ENCODE data around the gene LVRN. TPM values are rescaled to one million over a fixed set of nuclear protein-coding genes. Genes with fewer than 3 reads are reported as not detected.

Gene LVRN
- total and polyA plus RNA-seq, 2 experiments from 2014 or later, result 0.31 to 0.45 TPM

DNA sequence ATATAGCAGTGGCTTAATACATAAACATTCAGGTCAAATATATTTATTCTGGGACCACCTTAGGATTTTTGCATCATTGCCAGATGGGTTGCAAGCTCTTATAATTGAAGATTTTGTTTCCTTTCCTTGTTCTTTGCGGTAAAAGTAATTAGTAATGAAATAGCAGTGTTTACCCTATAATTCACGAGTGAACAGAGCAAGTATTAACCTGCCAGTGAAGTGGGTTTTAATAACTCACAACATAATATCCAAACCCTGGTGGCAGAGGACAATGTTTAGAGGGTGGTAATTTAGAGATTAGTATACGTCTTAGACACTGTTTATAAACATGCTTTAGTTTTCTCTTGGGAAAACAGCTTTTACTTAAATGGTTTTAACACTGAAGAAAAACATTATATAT lies 81.8 kb downstream of the LVRN start:
- Histone ChIP-seq H3K79me2 (replicated peaks; ENCODE audit: insufficient read depth) (no peaks in the 10 kb centered on the region), H2AFZ (no peak overlapping the region), H3K36me3 (ENCODE audit: insufficient read depth) (no peaks in the 10 kb centered on the region), H3K4me1 (ENCODE audit: insufficient read depth) (no peaks in the 10 kb centered on the region), H3K4me3 (no peak overlapping the region), H3K27me3 (ENCODE audit: insufficient read depth) (no peaks in the 10 kb centered on the region), H3K9me2 (ENCODE audit: insufficient read depth) (no peaks in the 10 kb centered on the region), H3F3A (replicated peaks; ENCODE audit: low read depth) (no peaks in the 10 kb centered on the region), H3K4me2 (no peak overlapping the region), H3K27ac (ENCODE audit: low read depth) (no peak overlapping the region), H4K20me1 (replicated peaks; ENCODE audit: insufficient read depth) (no peaks in the 10 kb centered on the region)
- Mint-ChIP-seq H3K4me1 (peaks cover 4% of the 10 kb centered on the region; the same call in 1 of the 3 replicates), H3K4me3 (no peak overlapping the region), H3K36me3 (ENCODE audit: low read depth) (no peaks in the 10 kb centered on the region), H3K27ac (no peak overlapping the region), H3K9me3 (no peaks in the 10 kb centered on the region), H3K27me3 (ENCODE audit: insufficient read depth, low read depth, poor library complexity) (no peaks in the 10 kb centered on the region)
- no peak for ATAC-seq
- DNase-seq (ENCODE audit: low spot score), result no peak
- no peak for TF ChIP-seq CREB1 (CRISPR knock-in tag; IDR thresholded peaks at IDR 0.05; ENCODE audit: low read depth)
- TF ChIP-seq EZH2phosphoT487 (IDR thresholded peaks at IDR 0.05; ENCODE audit: unreplicated experiment), result no peak
- TF ChIP-seq EZH2 (IDR thresholded peaks at IDR 0.05; ENCODE audit: low read depth, unreplicated experiment), result no peak
- TF ChIP-seq, protein P1, sequence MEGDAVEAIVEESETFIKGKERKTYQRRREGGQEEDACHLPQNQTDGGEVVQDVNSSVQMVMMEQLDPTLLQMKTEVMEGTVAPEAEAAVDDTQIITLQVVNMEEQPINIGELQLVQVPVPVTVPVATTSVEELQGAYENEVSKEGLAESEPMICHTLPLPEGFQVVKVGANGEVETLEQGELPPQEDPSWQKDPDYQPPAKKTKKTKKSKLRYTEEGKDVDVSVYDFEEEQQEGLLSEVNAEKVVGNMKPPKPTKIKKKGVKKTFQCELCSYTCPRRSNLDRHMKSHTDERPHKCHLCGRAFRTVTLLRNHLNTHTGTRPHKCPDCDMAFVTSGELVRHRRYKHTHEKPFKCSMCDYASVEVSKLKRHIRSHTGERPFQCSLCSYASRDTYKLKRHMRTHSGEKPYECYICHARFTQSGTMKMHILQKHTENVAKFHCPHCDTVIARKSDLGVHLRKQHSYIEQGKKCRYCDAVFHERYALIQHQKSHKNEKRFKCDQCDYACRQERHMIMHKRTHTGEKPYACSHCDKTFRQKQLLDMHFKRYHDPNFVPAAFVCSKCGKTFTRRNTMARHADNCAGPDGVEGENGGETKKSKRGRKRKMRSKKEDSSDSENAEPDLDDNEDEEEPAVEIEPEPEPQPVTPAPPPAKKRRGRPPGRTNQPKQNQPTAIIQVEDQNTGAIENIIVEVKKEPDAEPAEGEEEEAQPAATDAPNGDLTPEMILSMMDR (conservative IDR thresholded peaks at IDR 0.05; ENCODE audit: low read depth in 2 of 2), result no peak
- no peak for TF ChIP-seq NANOG (IDR thresholded peaks at IDR 0.05; ENCODE audit: borderline replicate concordance)
- no peak for TF ChIP-seq POLR2AphosphoS5 (IDR thresholded peaks at IDR 0.05; ENCODE audit: low read depth)
- TF ChIP-seq, protein P2, sequence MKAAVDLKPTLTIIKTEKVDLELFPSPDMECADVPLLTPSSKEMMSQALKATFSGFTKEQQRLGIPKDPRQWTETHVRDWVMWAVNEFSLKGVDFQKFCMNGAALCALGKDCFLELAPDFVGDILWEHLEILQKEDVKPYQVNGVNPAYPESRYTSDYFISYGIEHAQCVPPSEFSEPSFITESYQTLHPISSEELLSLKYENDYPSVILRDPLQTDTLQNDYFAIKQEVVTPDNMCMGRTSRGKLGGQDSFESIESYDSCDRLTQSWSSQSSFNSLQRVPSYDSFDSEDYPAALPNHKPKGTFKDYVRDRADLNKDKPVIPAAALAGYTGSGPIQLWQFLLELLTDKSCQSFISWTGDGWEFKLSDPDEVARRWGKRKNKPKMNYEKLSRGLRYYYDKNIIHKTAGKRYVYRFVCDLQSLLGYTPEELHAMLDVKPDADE (IDR thresholded peaks at IDR 0.05), result no peak
- TF ChIP-seq, protein P3, sequence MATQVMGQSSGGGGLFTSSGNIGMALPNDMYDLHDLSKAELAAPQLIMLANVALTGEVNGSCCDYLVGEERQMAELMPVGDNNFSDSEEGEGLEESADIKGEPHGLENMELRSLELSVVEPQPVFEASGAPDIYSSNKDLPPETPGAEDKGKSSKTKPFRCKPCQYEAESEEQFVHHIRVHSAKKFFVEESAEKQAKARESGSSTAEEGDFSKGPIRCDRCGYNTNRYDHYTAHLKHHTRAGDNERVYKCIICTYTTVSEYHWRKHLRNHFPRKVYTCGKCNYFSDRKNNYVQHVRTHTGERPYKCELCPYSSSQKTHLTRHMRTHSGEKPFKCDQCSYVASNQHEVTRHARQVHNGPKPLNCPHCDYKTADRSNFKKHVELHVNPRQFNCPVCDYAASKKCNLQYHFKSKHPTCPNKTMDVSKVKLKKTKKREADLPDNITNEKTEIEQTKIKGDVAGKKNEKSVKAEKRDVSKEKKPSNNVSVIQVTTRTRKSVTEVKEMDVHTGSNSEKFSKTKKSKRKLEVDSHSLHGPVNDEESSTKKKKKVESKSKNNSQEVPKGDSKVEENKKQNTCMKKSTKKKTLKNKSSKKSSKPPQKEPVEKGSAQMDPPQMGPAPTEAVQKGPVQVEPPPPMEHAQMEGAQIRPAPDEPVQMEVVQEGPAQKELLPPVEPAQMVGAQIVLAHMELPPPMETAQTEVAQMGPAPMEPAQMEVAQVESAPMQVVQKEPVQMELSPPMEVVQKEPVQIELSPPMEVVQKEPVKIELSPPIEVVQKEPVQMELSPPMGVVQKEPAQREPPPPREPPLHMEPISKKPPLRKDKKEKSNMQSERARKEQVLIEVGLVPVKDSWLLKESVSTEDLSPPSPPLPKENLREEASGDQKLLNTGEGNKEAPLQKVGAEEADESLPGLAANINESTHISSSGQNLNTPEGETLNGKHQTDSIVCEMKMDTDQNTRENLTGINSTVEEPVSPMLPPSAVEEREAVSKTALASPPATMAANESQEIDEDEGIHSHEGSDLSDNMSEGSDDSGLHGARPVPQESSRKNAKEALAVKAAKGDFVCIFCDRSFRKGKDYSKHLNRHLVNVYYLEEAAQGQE (IDR thresholded peaks at IDR 0.05; ENCODE audit: unreplicated experiment), result no peak

DNA sequence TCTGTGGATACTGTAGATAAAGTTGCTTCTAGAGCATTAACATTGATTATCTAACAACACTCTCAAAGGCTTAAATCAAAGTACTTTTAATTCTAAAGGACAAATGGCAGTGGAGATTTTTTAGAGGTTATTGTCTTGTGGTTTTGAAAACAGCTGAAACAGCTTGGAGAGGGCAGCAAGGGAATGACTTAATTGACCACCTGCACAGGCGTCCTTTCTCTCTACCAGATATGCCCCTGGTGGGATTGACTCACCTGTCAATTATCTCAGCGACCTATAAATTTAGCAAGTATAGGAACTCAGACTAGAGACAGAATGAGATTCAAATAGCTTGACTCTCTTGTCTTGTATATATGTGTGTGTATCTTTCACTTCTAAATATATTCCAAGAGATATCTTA lies 83.5 kb downstream of the LVRN start:
- Histone ChIP-seq H2AFZ (no peak overlapping the region), H3K9me2 (ENCODE audit: insufficient read depth) (no peaks in the 10 kb centered on the region), H3K27me3 (ENCODE audit: insufficient read depth) (no peaks in the 10 kb centered on the region), H3K4me1 (ENCODE audit: insufficient read depth) (no peaks in the 10 kb centered on the region), H3F3A (replicated peaks; ENCODE audit: low read depth) (no peaks in the 10 kb centered on the region), H3K79me2 (replicated peaks; ENCODE audit: insufficient read depth) (no peaks in the 10 kb centered on the region), H3K4me2 (no peak overlapping the region), H3K36me3 (ENCODE audit: insufficient read depth) (no peaks in the 10 kb centered on the region), H3K27ac (ENCODE audit: low read depth) (no peak overlapping the region), H3K4me3 (no peak overlapping the region), H4K20me1 (replicated peaks; ENCODE audit: insufficient read depth) (no peaks in the 10 kb centered on the region)
- H3K36me3 Mint-ChIP-seq (ENCODE audit: low read depth), result no peaks in the 10 kb centered on the region
- no peaks in the 10 kb centered on the region for H3K9me3 Mint-ChIP-seq
- H3K27me3 Mint-ChIP-seq (ENCODE audit: insufficient read depth, low read depth, poor library complexity), result no peaks in the 10 kb centered on the region
- peaks cover 3% of the 10 kb centered on the region; the same call in 1 of the 3 replicates for H3K4me1 Mint-ChIP-seq
- H3K4me3 Mint-ChIP-seq, result no peak overlapping the region
- no peak overlapping the region for H3K27ac Mint-ChIP-seq
- ATAC-seq (no peak), DNase-seq (ENCODE audit: low spot score) (no peak)
- TF ChIP-seq, protein P4, sequence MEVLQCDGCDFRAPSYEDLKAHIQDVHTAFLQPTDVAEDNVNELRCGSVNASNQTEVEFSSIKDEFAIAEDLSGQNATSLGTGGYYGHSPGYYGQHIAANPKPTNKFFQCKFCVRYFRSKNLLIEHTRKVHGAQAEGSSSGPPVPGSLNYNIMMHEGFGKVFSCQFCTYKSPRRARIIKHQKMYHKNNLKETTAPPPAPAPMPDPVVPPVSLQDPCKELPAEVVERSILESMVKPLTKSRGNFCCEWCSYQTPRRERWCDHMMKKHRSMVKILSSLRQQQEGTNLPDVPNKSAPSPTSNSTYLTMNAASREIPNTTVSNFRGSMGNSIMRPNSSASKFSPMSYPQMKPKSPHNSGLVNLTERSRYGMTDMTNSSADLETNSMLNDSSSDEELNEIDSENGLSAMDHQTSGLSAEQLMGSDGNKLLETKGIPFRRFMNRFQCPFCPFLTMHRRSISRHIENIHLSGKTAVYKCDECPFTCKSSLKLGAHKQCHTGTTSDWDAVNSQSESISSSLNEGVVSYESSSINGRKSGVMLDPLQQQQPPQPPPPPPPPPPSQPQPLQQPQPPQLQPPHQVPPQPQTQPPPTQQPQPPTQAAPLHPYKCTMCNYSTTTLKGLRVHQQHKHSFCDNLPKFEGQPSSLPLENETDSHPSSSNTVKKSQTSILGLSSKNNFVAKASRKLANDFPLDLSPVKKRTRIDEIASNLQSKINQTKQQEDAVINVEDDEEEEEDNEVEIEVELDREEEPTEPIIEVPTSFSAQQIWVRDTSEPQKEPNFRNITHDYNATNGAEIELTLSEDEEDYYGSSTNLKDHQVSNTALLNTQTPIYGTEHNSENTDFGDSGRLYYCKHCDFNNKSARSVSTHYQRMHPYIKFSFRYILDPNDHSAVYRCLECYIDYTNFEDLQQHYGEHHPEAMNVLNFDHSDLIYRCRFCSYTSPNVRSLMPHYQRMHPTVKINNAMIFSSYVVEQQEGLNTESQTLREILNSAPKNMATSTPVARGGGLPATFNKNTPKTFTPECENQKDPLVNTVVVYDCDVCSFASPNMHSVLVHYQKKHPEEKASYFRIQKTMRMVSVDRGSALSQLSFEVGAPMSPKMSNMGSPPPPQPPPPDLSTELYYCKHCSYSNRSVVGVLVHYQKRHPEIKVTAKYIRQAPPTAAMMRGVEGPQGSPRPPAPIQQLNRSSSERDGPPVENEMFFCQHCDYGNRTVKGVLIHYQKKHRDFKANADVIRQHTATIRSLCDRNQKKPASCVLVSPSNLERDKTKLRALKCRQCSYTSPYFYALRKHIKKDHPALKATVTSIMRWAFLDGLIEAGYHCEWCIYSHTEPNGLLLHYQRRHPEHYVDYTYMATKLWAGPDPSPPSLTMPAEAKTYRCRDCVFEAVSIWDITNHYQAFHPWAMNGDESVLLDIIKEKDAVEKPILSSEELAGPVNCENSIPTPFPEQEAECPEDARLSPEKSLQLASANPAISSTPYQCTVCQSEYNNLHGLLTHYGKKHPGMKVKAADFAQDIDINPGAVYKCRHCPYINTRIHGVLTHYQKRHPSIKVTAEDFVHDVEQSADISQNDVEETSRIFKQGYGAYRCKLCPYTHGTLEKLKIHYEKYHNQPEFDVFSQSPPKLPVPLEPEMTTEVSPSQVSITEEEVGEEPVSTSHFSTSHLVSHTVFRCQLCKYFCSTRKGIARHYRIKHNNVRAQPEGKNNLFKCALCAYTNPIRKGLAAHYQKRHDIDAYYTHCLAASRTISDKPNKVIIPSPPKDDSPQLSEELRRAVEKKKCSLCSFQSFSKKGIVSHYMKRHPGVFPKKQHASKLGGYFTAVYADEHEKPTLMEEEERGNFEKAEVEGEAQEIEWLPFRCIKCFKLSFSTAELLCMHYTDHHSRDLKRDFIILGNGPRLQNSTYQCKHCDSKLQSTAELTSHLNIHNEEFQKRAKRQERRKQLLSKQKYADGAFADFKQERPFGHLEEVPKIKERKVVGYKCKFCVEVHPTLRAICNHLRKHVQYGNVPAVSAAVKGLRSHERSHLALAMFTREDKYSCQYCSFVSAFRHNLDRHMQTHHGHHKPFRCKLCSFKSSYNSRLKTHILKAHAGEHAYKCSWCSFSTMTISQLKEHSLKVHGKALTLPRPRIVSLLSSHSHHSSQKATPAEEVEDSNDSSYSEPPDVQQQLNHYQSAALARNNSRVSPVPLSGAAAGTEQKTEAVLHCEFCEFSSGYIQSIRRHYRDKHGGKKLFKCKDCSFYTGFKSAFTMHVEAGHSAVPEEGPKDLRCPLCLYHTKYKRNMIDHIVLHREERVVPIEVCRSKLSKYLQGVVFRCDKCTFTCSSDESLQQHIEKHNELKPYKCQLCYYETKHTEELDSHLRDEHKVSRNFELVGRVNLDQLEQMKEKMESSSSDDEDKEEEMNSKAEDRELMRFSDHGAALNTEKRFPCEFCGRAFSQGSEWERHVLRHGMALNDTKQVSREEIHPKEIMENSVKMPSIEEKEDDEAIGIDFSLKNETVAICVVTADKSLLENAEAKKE (CRISPR knock-in tag; IDR thresholded peaks at IDR 0.05), result no peak
- no peak for TF ChIP-seq EZH2phosphoT487 (IDR thresholded peaks at IDR 0.05; ENCODE audit: unreplicated experiment)
